Prostate gland (tissue), 2 donors: ENCODE measurements around the gene CDH26. TPM values are rescaled to one million over a fixed set of nuclear protein-coding genes. Genes with fewer than 3 reads are reported as not detected.
A peak's percentile ranks its signal among the peaks of the same experiment; 100 is the strongest.

Experiments used
- DNase-seq: peaks from one replicate; pipeline ENCODE4 v3.0.0-alpha.2; 2019; ENCODE audit warnings: low spot score
- H3K27ac ChIP-seq, 2 donors: fragments of 200-600 bp; sonication (generic); 2 replicates each; pipeline ENCODE4 v1.5.1; 2017 to 2019
- H3K27me3 ChIP-seq: fragments of 200-600 bp; sonication (generic); replicated peaks from 2 replicates; pipeline ENCODE4 v1.5.1; 2019; ENCODE audit not compliant: insufficient read depth
- H3K36me3 ChIP-seq, 2 donors: fragments of 200-600 bp; sonication (generic); 1 replicate in 1 of 2; 2 replicates in 1 of 2; pipeline versions ENCODE4 v1.5.1 to v1.8.1; 2017 to 2019
- H3K4me1 ChIP-seq: fragments of 200-600 bp; sonication (generic); replicated peaks from 2 replicates; pipeline ENCODE4 v1.5.1; 2019
- H3K4me3 ChIP-seq, 2 donors: fragments of 200-600 bp; sonication (generic); 2 replicates each; pipeline ENCODE4 v1.5.1; 2017 to 2019
- H3K9me3 ChIP-seq: fragments of 200-600 bp; sonication (generic); 2 replicates; pipeline ENCODE4 v1.5.1; 2017
- POLR2A ChIP-seq: fragments of 450-650 bp; IDR thresholded peaks from one replicate; pipeline ENCODE4 v1.6.1; 2016; ENCODE audit warnings: antibody characterized with exemption, mild to moderate bottlenecking
- POLR2AphosphoS5 ChIP-seq: sonication (generic); formaldehyde crosslinking; IDR thresholded peaks from one replicate; pipeline ENCODE4 v1.6.1; 2017; ENCODE audit warnings: antibody characterized with exemption
- WGBS: methylation state at CpG from one replicate; pipeline ENCODE4 v1.1.5; 2018; 5-methylcytosine and 5-hydroxymethylcytosine counted together
- intact Hi-C: fragments of 100-400 bp; cut with DNase I; formaldehyde crosslinking; loops from one replicate; pipeline ENCODE4 v1.14.2; 2022
- total RNA-seq, 2 donors: library from RNA; depleted of rRNA; stranded (reverse); fragments of >200 nt; gene quantifications; one replicate each; pipeline ENCODE4 v1.1.0, GENCODE V29; 2016
- TF ChIP-seq, protein P1 (sequence below), 4 experiments: fragments of 200-600 bp in 2 of 4; fragments of 450-650 bp in 2 of 4; sonication (generic) in 2 of 4; IDR thresholded peaks; 1 replicate in 3 of 4; 2 replicates in 1 of 4; pipeline ENCODE4 v1.5.1; 2016 to 2019; ENCODE audit warnings: antibody characterized with exemption in 4 of 4, mild to moderate bottlenecking in 2 of 4, moderate library complexity in 2 of 4

The CDH26 gene
- total RNA-seq, 2 donors from 2014 or later, result 11.0 to 30.6 TPM

DNA sequence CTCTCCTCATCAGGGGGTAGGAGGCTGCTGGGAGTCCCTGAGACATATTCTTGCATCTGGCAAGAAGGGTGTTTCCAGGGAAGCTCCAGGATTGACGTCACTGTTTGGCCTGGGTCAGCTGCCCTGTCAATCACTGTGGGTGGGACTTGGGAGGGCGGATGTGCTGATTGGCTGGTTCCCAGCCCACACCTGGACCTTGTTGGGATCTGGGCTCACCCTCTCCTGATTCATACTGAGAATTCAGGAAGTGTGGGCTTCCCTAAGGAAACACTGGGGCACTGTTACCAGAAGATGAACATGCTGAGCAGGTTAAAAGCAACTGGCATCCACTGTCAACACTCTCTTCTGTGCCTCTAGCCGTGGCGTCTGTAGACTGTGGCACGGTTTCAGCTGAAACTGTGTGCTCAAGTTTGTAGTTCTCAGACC lies 36.5 kb downstream of the CDH26 start:
- peak overlapping the region; percentile 74 to 80 for H3K27ac ChIP-seq
- H3K9me3 ChIP-seq, result no peaks in the 10 kb centered on the region
- H3K27me3 ChIP-seq, result no peaks in the 10 kb centered on the region
- H3K4me1 ChIP-seq, result no peaks in the 10 kb centered on the region
- TF ChIP-seq POLR2A (no peak), POLR2AphosphoS5 (peak; percentile 76)
- DNase-seq, result peak; percentile 70
- intact Hi-C loops, result no loop called here
- H3K36me3 ChIP-seq, result no peaks in the 10 kb centered on the region
- WGBS, result 22% methylated on average over 5 of the region's 5 CpGs
- H3K4me3 ChIP-seq, result peak overlapping the region in 1 of 2 donors; percentile 22

DNA sequence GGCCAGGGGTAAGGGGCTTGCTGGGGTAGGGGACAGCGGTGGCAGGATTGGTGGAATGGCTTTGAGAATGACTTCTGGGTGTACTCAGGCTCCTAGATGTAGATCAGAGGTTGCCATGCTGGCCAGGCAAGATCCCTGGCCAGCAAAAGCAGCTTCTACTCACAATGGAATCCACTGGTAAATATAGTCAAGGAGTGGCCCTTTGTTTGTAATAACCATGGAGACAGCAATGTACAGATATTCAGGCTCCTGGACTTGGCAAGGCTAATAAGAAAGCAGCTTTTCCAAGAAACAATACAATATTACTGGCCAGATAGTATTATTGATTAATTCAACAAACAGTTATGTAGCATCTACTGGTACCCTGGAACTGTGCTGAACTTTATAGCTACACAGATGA lies 37.9 kb downstream of the CDH26 start:
- intact Hi-C loops, result no loop called here
- H3K36me3 ChIP-seq, result no peaks in the 10 kb centered on the region

DNA sequence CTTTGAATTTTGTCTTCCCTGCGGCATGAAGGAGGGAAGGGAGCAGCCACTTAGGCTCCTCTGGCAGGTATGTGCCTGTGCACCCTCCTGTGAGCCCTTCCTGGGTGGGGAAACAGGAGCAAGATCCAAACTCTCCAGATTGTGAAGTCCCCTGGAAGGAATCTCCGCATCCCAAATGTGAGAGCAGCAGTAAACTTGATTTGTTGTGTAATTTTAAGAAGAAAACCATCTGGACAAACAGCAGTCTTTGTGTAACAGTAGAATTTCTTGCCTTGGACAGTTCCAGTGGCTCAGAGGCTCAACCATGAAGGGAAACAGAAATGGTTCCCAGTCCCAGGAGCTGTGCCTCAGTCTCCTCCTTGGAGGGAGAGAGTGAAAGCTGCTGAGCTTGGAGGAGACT lies 39.7 kb downstream of the CDH26 start:
- Histone ChIP-seq H3K36me3 (no peaks in the 10 kb centered on the region), H3K27ac (no peak overlapping the region), H3K4me3 (no peak overlapping the region), H3K27me3 (no peaks in the 10 kb centered on the region), H3K4me1 (no peaks in the 10 kb centered on the region), H3K9me3 (no peaks in the 10 kb centered on the region)
- DNase-seq, result no peak
- 77% methylated on average over 2 of the region's 2 CpGs for WGBS
- TF ChIP-seq POLR2AphosphoS5, result no peak
- no peak for TF ChIP-seq POLR2A
- TF ChIP-seq, protein P1, sequence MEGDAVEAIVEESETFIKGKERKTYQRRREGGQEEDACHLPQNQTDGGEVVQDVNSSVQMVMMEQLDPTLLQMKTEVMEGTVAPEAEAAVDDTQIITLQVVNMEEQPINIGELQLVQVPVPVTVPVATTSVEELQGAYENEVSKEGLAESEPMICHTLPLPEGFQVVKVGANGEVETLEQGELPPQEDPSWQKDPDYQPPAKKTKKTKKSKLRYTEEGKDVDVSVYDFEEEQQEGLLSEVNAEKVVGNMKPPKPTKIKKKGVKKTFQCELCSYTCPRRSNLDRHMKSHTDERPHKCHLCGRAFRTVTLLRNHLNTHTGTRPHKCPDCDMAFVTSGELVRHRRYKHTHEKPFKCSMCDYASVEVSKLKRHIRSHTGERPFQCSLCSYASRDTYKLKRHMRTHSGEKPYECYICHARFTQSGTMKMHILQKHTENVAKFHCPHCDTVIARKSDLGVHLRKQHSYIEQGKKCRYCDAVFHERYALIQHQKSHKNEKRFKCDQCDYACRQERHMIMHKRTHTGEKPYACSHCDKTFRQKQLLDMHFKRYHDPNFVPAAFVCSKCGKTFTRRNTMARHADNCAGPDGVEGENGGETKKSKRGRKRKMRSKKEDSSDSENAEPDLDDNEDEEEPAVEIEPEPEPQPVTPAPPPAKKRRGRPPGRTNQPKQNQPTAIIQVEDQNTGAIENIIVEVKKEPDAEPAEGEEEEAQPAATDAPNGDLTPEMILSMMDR (IDR thresholded peaks at IDR 0.05), result no peak
- intact Hi-C loops, result no loop called here

More for the DNA sequence above, 37.9 kb downstream of the CDH26 start:
- Histone ChIP-seq H3K27me3 (no peaks in the 10 kb centered on the region), H3K27ac (peak overlapping the region in 1 of 2 donors; percentile 80), H3K4me3 (peak overlapping the region in 1 of 2 donors; percentile 7), H3K4me1 (no peaks in the 10 kb centered on the region), H3K9me3 (no peaks in the 10 kb centered on the region)
- 88% methylated on average over 1 of the region's 1 CpG for WGBS
- TF ChIP-seq POLR2A, result no peak
- peak; percentile 38 for TF ChIP-seq POLR2AphosphoS5
- DNase-seq, result peak; percentile 40

DNA sequence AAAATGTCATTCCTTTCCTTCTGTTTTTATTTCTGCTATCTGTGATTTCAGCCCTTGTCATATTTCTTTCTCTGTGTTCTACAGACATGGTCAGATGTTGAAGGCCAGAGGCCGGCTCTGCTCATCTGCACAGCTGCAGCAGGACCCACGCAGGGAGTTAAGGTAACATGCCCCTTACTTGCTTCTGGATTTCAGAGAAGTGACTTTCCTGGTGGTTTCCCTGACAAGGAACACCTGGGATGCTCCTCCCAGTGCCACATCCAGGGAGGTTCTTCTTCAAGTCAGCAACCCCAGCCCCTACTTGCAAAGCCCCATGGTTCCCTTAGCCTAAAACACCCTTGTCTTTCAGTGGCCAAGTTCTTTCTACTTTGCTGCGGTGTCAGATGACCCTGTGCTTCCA lies 41.3 kb downstream of the CDH26 start:
- Histone ChIP-seq H3K36me3 (no peaks in the 10 kb centered on the region), H3K4me3 (no peak overlapping the region), H3K27me3 (no peaks in the 10 kb centered on the region), H3K9me3 (no peaks in the 10 kb centered on the region), H3K4me1 (no peaks in the 10 kb centered on the region), H3K27ac (no peak overlapping the region)
- TF ChIP-seq, protein P1 (IDR thresholded peaks at IDR 0.05), result no peak
- TF ChIP-seq POLR2A, result no peak
- no peak for TF ChIP-seq POLR2AphosphoS5
- intact Hi-C loops, result no loop called here
- DNase-seq, result no peak
- WGBS, result 99% methylated on average over 3 of the region's 3 CpGs

DNA sequence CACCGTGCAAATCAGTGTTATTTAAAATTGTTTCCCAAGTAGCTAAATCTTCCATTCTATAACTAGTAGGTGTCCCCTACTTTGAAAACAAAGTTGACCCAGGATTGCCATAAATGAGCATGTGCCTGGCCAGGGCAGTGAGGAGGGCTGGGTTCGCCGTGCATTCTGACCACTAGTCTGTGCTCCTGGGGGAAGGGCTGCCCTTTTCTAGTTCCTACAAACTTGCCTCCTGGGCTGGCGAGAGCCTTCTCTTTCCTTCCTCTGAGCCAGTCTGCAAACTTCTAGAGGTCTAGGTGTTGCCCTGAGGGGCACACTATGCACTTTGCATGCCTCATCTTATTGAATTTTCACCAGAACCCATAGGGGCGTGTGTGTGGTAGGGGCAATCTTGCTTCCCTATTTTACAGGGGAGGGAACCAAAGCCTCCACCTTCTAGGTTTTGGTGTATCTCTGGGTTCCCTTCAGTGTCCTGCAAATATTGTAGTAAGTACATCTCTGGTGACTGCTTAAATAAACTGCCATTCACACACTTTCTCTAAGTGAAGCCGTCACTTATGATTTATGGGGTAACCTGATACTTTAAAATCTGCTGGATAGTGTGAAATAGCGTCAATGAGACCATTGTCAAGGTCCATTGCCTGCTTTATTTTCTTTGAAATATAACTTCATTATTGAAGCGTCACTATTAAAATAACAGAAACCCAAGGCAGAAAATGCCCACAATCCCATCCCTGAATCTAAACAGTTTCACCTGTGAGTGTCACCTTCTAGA lies 42.2 kb downstream of the CDH26 start:
- Histone ChIP-seq H3K4me3 (no peak overlapping the region), H3K9me3 (no peaks in the 10 kb centered on the region), H3K27me3 (no peaks in the 10 kb centered on the region), H3K4me1 (no peaks in the 10 kb centered on the region), H3K36me3 (no peaks in the 10 kb centered on the region), H3K27ac (no peak overlapping the region)
- intact Hi-C loops, result no loop called here
- no peak for DNase-seq
- 66% methylated on average over 8 of the region's 8 CpGs for WGBS
- TF ChIP-seq POLR2AphosphoS5 (no peak), POLR2A (no peak)
- TF ChIP-seq, protein P1 (IDR thresholded peaks at IDR 0.05), result no peak

DNA sequence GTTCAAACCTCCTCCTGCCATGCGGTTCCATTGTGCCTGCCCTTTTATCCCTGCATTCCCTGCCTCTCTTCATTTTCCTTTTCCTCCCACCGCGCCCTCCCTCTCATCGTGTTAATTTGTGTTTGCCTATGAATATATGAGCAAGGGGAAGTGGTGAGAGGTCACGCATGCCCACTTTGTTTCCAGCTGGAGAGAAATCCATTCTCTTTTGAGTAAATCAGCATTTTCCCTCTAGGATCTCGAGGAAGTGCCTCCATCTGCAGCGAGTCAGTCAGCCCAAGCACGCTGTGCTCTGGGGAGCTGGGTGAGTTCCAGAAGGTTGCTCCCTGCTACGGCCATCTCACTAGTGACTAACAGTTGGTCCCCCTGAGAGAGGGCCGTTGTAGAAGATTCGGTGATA lies 42.9 kb downstream of the CDH26 start:
- DNase-seq, result no peak
- H3K4me1 ChIP-seq, result no peaks in the 10 kb centered on the region
- TF ChIP-seq, protein P1 (IDR thresholded peaks at IDR 0.05), result no peak
- TF ChIP-seq POLR2A, result no peak
- TF ChIP-seq POLR2AphosphoS5, result no peak
- H3K27me3 ChIP-seq, result no peaks in the 10 kb centered on the region
- H3K27ac ChIP-seq, result no peak overlapping the region
- intact Hi-C loops, result no loop called here
- no peak overlapping the region for H3K4me3 ChIP-seq
- no peaks in the 10 kb centered on the region for H3K36me3 ChIP-seq
- H3K9me3 ChIP-seq, result no peaks in the 10 kb centered on the region
- 62% methylated on average over 11 of the region's 11 CpGs for WGBS
